Smooth muscle cell of the brain vasculature (primary cell): ENCODE measurements around the gene PTTG1IP.

Experiments
- DNase-seq: peaks from one replicate; pipeline ENCODE4 v3.0.0-alpha.2; 2012; ENCODE audit warnings: low read depth, low spot score

The PTTG1IP gene

DNA sequence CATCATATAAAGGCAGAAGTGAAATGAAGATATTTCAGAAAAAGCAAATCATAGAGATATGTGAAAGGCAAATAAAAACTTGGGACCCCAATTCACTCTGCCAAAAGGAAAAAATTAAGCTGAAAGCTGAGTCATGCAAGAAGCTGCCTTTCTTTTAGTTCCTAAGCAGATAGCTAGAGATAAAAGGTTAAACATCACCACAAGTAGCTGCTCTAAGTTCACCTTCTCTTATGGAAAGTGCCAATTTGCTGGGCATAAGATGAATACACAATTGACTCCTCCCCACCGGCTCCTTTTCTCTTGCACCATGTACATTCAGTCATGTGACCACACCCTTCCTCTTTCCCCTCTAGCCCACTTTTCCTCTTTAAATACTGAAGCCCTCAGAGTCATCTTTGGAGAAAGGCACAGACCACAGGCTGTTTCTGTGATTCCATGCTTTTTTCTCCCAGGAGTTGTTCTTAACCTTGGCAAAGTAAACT is 50.3 kb downstream of the PTTG1IP start:
- DNase-seq, result no peak

- no peak for DNase-seq
Measured at GRCh38 chr21:44822484-44823178, 50.9 kb downstream of the PTTG1IP start.

GRCh38 chr21:44820851-44821250 is 52.6 kb downstream of the PTTG1IP start:
- DNase-seq, result no peak

GRCh38 chr21:44819283-44820243 is 53.9 kb downstream of the PTTG1IP start:
- DNase-seq, result no peak

GRCh38 chr21:44818640-44819011 is 54.9 kb downstream of the PTTG1IP start:
- DNase-seq, result no peak

DNA sequence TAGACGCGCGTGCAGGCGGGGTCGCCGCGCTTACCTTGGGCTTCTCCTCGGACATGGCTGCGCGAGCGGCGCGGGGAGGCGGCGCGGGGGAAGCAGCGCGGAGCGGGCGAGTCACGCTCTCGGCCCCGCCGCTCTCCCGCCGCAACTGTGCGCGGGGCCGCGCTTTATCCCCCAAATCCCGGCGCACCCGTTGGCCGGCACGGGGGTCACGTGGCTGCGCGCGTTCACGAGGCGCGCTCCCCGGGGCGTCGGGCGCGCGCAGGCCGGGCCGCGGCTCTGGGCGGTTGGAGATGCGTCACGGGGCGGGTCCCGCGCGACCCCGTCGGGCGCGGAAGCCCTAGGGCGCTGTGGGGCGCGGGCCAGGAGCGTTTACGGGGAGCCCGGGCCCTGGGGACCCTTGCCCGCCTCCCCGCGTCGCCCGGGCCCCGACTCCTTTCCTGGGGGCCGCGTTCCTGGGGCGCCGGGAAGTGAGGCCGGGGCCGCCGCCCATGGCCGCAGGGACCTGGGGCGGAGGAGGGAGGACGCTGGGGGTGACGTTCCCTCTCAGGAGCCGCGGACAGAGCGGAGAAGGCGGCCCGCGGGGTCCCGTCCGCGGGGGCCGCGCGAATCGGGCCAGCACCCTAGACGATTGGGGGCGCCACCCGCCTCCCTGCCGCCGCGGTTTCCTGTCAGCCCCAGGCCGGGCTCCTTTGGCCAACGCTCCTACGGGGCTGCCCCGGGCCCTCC is 55.4 kb downstream of the PTTG1IP start, which contains the start of gene SUMO3:
Gene SUMO3 (minus strand): TSS at position 149 of the 726 bp plus-strand sequence. CDS start 94 bp downstream, at position 55.
- DNase-seq, result peak; percentile 61

DNA sequence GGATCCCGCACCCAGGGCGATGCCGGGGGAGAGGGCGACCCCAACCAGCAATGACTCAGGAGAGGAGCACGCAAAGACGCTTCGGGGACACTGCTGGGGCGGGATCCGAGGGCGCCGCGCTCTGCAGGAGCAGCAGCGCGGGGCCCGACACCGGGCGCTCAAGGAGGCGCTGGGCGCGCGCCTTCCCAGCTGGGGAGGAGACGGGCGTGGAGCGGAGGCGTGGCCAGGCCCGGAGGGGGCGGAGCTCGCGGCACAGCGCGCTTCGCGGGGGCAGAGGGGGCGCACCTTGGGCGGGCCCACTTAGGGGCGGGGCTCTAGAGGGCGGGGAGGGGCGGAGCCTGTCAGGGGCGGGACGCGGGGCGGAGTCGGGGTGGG is 56.0 kb downstream of the PTTG1IP start:
- peak; percentile 58 for DNase-seq

DNA sequence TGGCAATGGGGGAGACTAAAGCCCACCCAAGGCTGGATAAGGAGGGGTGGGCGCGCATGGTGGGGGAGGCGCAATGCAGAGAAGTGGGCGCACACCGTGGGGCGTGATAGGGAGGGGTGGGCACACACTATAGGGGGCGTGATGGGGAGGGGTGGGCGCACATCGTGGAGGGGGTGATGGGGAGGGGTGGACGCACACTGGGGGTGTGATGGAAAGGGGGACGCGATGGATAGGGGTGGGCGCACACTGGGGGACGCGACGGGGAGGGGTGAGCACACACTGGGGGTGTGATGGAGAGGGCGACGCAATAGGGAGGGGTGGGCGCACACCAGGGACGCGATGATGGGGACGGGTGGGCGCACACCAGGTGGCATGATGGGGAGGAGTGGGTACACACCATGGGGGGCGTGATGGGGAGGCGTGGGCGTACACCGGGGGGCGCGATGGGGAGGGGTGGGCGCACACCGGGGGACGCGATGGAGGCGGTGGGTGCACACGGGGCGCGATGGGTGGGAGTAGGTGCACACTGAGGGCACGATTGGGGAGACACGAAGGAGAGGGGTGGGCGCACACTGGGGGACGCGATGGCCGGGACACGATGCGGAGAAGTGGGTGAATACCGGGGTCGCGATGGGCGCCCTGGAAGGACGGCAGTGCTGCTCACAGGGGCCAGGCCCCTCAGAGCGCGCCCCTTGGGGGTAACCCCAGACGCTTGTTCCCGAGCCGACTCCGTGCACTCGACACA is 56.6 kb downstream of the PTTG1IP start:
- no peak for DNase-seq

DNA sequence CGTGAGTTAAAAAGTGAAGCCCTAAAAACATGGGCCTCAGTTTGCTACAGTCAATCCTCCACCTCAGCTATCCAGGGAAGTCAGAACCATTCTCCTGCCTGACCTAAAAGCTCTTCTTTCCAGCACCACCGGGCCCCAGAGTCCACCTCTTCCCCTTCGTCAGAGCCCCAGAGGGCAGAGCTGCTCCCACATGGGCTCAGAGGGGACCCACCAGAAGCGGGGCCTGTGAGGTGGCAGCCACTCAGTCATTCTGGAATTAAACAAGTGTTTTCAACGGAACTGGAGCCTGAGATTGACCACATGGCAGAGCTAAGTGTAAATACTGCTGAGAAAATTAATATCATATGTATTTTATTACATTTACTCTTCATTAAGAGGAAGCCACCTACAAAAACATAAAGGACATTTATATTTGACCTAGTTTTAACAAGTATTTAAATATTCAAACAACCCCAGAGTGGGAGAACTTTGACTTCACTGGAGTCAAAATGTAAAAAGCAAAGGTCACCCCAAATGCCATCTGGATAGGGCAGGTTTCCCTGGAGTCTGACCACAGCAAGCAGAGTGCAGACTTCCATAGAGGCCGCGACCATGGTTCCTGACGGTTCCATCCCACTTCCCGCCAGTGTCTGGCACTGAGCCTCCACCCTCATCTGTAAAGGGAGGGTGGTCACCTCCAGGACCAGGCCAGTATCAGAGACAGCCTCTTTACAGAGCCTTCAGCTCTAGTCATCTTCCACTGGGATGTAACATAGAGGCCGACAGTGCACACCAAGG is 57.5 kb downstream of the PTTG1IP start:
- no peak for DNase-seq

DNA sequence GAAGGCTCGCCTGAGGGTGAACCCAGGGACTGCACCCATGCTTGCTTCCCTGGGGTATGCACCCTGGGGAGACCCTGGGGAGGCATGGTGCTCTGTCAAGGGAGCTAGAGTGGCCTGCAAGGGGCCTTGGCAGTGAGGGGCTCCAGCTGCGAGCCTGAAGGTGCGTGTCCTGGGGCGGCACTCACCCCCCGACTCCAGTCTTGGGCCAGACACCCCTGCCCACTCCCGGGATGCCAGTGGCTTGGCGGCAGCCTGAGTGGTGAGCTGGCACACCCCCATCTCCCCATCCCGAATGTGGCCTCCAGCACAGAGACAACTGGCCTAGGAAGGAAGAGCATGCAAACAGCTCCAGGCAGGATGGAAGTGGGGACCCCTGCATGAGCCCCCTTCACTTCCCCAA is 58.3 kb downstream of the PTTG1IP start:
- no peak for DNase-seq

- no peak for DNase-seq
Measured at GRCh38 chr21:44814498-44815023, 58.9 kb downstream of the PTTG1IP start.

GRCh38 chr21:44813727-44814126 is 59.8 kb downstream of the PTTG1IP start:
- DNase-seq, result no peak

GRCh38 chr21:44813149-44813548 is 60.3 kb downstream of the PTTG1IP start:
- DNase-seq, result no peak

DNA sequence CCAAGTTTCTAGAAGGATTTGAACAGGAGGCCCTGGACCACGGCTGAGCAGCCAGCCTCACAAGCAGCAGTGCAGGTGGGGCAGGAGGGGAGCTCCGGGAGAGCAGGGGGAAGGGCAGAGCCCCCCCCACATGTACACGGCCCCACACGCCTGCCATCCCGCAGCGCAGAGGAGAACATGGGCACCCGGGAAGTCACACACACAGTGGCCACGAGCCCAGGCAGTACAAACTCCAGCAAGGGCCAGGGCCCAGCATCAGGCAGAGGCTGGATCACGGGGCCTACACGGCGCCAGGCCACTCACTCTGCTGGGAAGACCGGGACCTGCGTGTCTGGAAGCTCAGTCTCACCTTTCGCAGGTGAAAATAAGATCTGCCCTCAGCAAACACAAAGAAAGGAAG is 60.9 kb downstream of the PTTG1IP start:
- DNase-seq, result no peak

GRCh38 chr21:44810779-44811178 is 62.7 kb downstream of the PTTG1IP start:
- DNase-seq, result no peak

GRCh38 chr21:44805859-44806258 is 67.6 kb downstream of the PTTG1IP start:
- no peak for DNase-seq

GRCh38 chr21:44805226-44805625 is 68.3 kb downstream of the PTTG1IP start:
- no peak for DNase-seq

- no peak for DNase-seq
Measured at GRCh38 chr21:44804762-44805161, 68.7 kb downstream of the PTTG1IP start.

GRCh38 chr21:44803651-44804050 is 69.8 kb downstream of the PTTG1IP start:
- no peak for DNase-seq
